ENCODE data around the gene SORBS1. TPM values are rescaled to one million over a fixed set of nuclear protein-coding genes. Genes with fewer than 3 reads are reported as not detected.

The SORBS1 gene
- total RNA-seq, 1 experiment from 2014 or later = 4.1 TPM

DNA sequence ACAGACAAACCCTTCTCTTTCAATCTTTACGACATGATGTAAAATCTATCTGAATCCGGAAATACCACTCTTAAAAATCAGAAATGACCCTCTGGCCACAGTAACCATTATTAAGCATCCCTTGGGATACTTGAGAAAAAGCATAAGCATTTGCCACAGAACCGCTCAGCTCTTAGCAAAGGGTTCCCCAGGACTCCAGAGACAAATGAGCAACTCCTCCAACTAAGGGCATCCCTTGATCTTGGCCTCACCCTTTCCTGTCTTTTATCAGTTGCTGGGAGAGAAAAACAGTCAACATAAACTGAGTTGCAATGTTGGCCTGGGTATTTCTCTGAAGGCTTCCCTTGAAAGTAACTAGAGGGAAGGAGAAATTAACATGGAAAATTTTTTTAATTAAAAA, 273.9 kb downstream of the SORBS1 start:
- TF ChIP-seq, protein P1, sequence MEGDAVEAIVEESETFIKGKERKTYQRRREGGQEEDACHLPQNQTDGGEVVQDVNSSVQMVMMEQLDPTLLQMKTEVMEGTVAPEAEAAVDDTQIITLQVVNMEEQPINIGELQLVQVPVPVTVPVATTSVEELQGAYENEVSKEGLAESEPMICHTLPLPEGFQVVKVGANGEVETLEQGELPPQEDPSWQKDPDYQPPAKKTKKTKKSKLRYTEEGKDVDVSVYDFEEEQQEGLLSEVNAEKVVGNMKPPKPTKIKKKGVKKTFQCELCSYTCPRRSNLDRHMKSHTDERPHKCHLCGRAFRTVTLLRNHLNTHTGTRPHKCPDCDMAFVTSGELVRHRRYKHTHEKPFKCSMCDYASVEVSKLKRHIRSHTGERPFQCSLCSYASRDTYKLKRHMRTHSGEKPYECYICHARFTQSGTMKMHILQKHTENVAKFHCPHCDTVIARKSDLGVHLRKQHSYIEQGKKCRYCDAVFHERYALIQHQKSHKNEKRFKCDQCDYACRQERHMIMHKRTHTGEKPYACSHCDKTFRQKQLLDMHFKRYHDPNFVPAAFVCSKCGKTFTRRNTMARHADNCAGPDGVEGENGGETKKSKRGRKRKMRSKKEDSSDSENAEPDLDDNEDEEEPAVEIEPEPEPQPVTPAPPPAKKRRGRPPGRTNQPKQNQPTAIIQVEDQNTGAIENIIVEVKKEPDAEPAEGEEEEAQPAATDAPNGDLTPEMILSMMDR (conservative IDR thresholded peaks at IDR 0.05; ENCODE audit: low read depth, low read length) = no peak
- no peak for TF ChIP-seq EZH2 (IDR thresholded peaks at IDR 0.05; ENCODE audit: low read length, unreplicated experiment)
- no peak for TF ChIP-seq EZH2phosphoT487 (IDR thresholded peaks at IDR 0.05; ENCODE audit: borderline replicate concordance, low read length)
- peaks cover 21% of the 10 kb centered on the region; the same call in 1 of the 2 replicates for H4K20me1 ChIP-seq (ENCODE audit: low read length)
- H3K27ac ChIP-seq (ENCODE audit: low read length) = no peak overlapping the region
- no peaks in the 10 kb centered on the region for H3K9me3 ChIP-seq (ENCODE audit: low read length)
- H3K4me2 ChIP-seq (ENCODE audit: low read length) = peak overlapping the region; percentile 98
- H3K27me3 ChIP-seq (ENCODE audit: low read length) = no peaks in the 10 kb centered on the region
- POLR2A ChIA-PET (ENCODE audit: unreplicated experiment) = no interaction called here
- CTCF ChIA-PET = interaction anchor here (0.6 kb wide), 1 partner anchor 86 kb away, joined by 3 read pairs; no protein-coding TSS in a partner anchor
- H3K4me1 ChIP-seq (ENCODE audit: insufficient read depth, low read length) = peaks cover 26% of the 10 kb centered on the region
- no peak overlapping the region for H3K9ac ChIP-seq (ENCODE audit: low read length)
- H3K79me2 ChIP-seq (ENCODE audit: low read length) = peaks cover 84% of the 10 kb centered on the region
- H3K9me2 ChIP-seq (replicated peaks; ENCODE audit: low read length) = no peaks in the 10 kb centered on the region
- ATAC-seq (no peak), DNase-seq (no peak)
- H3K4me3 ChIP-seq (ENCODE audit: low read length) = no peak overlapping the region; the same call in 1 of the 2 replicates
- BruUV-seq (replicated peaks) = no TSS peak
- no peaks in the 10 kb centered on the region for H3K36me3 ChIP-seq (ENCODE audit: low read depth, low read length)
- no peak overlapping the region for H2AFZ ChIP-seq (ENCODE audit: low read length)
- H3F3A ChIP-seq (ENCODE audit: low read length, unreplicated experiment) = no peaks in the 10 kb centered on the region
- intact Hi-C loops (cut with micrococcal nuclease) = loop anchor here (5.0 kb wide), 1 partner anchor 40 kb away; no protein-coding TSS in a partner anchor

DNA sequence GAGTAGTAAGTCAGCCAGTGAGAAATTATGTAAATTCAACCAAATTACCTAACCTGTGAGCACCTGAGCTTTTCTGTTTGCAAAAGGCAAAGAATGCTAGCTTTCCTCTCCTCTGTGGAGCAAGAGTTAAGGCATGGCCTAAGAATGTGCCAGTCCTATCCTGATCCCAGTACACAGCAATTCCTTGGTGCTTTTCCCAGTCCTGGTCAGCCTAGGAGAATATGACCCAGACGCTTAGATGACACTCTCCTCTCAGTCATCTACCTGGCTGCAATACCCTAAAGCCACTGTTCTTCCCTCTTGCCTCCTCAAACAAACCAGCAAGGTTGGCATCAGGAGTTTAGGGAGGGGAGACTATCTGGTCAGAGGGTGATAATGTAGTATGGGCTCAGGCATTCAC, 274.5 kb downstream of the SORBS1 start:
- H3K9ac ChIP-seq (ENCODE audit: low read length) = no peak overlapping the region
- POLR2A ChIA-PET (ENCODE audit: unreplicated experiment) = no interaction called here
- intact Hi-C loops (cut with micrococcal nuclease) = loop anchor here (5.0 kb wide), 1 partner anchor 39 kb away; no protein-coding TSS in a partner anchor
- ATAC-seq (no peak), DNase-seq (no peak)
- no TSS peak for BruUV-seq (replicated peaks)
- CTCF ChIA-PET = no interaction called here
- no peak overlapping the region for H3K4me3 ChIP-seq (ENCODE audit: low read length)
- no peaks in the 10 kb centered on the region for H3K9me2 ChIP-seq (replicated peaks; ENCODE audit: low read length)
- peaks cover 26% of the 10 kb centered on the region for H3K4me1 ChIP-seq (ENCODE audit: insufficient read depth, low read length)
- H3K36me3 ChIP-seq (ENCODE audit: low read depth, low read length) = no peaks in the 10 kb centered on the region
- H3K9me3 ChIP-seq (ENCODE audit: low read length) = no peaks in the 10 kb centered on the region
- TF ChIP-seq EZH2phosphoT487 (IDR thresholded peaks at IDR 0.05; ENCODE audit: borderline replicate concordance, low read length) (no peak), EZH2 (IDR thresholded peaks at IDR 0.05; ENCODE audit: low read length, unreplicated experiment) (no peak)
- TF ChIP-seq, protein P1 (conservative IDR thresholded peaks at IDR 0.05; ENCODE audit: low read depth, low read length) = no peak
- no peaks in the 10 kb centered on the region for H3K27me3 ChIP-seq (ENCODE audit: low read length)
- H3F3A ChIP-seq (ENCODE audit: low read length, unreplicated experiment) = no peaks in the 10 kb centered on the region
- peaks cover 90% of the 10 kb centered on the region for H3K79me2 ChIP-seq (ENCODE audit: low read length)
- no peak overlapping the region for H2AFZ ChIP-seq (ENCODE audit: low read length)
- no peak overlapping the region; the same call in 1 of the 2 replicates for H3K4me2 ChIP-seq (ENCODE audit: low read length)
- H3K27ac ChIP-seq (ENCODE audit: low read length) = no peak overlapping the region
- peaks cover 21% of the 10 kb centered on the region; the same call in 1 of the 2 replicates for H4K20me1 ChIP-seq (ENCODE audit: low read length)

DNA sequence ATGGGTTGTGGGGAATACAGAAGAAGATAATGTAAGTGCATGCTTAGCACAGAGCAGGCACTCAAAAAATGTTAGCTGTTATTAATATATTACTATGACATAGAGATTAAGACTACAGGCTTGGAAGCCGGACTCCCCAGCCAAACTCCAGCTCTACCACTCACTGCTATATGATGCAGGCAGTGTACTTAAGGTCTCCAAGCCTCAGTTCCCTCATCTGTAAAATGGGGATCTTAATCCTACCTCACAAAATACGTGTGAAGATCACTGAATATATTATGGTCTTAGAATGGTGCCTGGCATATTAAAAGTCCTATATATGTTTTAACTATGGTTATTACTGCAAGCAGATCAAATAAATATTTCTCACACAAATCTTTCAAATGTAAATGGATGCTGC, 275.6 kb downstream of the SORBS1 start:
- POLR2A ChIA-PET (ENCODE audit: unreplicated experiment) = no interaction called here
- H3K27ac ChIP-seq (ENCODE audit: low read length) = no peak overlapping the region

More for the DNA sequence above, 275.6 kb downstream of the SORBS1 start:
- BruUV-seq (replicated peaks) = no TSS peak
- H3K4me3 ChIP-seq (ENCODE audit: low read length) = no peak overlapping the region
- no peaks in the 10 kb centered on the region for H3F3A ChIP-seq (ENCODE audit: low read length, unreplicated experiment)
- H3K9ac ChIP-seq (ENCODE audit: low read length) = no peak overlapping the region
- peaks cover 99% of the 10 kb centered on the region for H3K79me2 ChIP-seq (ENCODE audit: low read length)
- DNase-seq (no peak), ATAC-seq (no peak)
- H2AFZ ChIP-seq (ENCODE audit: low read length) = no peak overlapping the region
- H3K9me2 ChIP-seq (replicated peaks; ENCODE audit: low read length) = no peaks in the 10 kb centered on the region
- CTCF ChIA-PET = no interaction called here
- TF ChIP-seq EZH2 (IDR thresholded peaks at IDR 0.05; ENCODE audit: low read length, unreplicated experiment) (no peak), EZH2phosphoT487 (IDR thresholded peaks at IDR 0.05; ENCODE audit: borderline replicate concordance, low read length) (no peak)
- TF ChIP-seq, protein P1 (conservative IDR thresholded peaks at IDR 0.05; ENCODE audit: low read depth, low read length) = no peak
- H3K9me3 ChIP-seq (ENCODE audit: low read length) = no peaks in the 10 kb centered on the region
- no peaks in the 10 kb centered on the region for H3K36me3 ChIP-seq (ENCODE audit: low read depth, low read length)
- no peak overlapping the region for H3K4me2 ChIP-seq (ENCODE audit: low read length)
- peaks cover 28% of the 10 kb centered on the region for H3K4me1 ChIP-seq (ENCODE audit: insufficient read depth, low read length)
- intact Hi-C loops (cut with micrococcal nuclease) = loop anchor here (5.0 kb wide), 1 partner anchor 38 kb away; no protein-coding TSS in a partner anchor
- H4K20me1 ChIP-seq (ENCODE audit: low read length) = peaks cover 21% of the 10 kb centered on the region; the same call in 1 of the 2 replicates
- no peaks in the 10 kb centered on the region for H3K27me3 ChIP-seq (ENCODE audit: low read length)
